Muscle layer of duodenum (tissue), 2 donors: Measurements from ENCODE around the gene C1QBP.

Source experiments
- H3K27ac ChIP-seq: one replicate; pipeline ENCODE4 v1.7.0; 2013; ENCODE audit warnings: mild to moderate bottlenecking, low read length
- H3K27me3 ChIP-seq: one replicate; pipeline ENCODE4 v1.7.0; 2013; ENCODE audit warnings: low read depth, mild to moderate bottlenecking, control low read depth, low read length
- H3K36me3 ChIP-seq, 2 donors: one replicate each; pipeline ENCODE4 v1.7.0; 2013; ENCODE audit warnings: low read length in 2 of 2, control low read depth in 1 of 2, mild to moderate bottlenecking in 1 of 2; ENCODE audit not compliant: insufficient read depth in 2 of 2, control insufficient read depth in 1 of 2
- H3K4me1 ChIP-seq, 2 donors: one replicate each; pipeline ENCODE4 v1.7.0; 2013; ENCODE audit warnings: low read length in 2 of 2, mild to moderate bottlenecking in 2 of 2, control low read depth in 1 of 2, moderate library complexity in 1 of 2; ENCODE audit not compliant: insufficient read depth in 2 of 2, control insufficient read depth in 1 of 2
- H3K4me3 ChIP-seq, 2 donors: one replicate each; pipeline ENCODE4 v1.7.0; 2013; ENCODE audit warnings: low read length in 2 of 2, low read depth in 1 of 2, mild to moderate bottlenecking in 1 of 2
- H3K9me3 ChIP-seq, 2 donors: one replicate each; pipeline ENCODE4 v1.7.0; 2013; ENCODE audit warnings: low read length in 2 of 2, control low read depth in 1 of 2, mild to moderate bottlenecking in 1 of 2; ENCODE audit not compliant: control insufficient read depth in 1 of 2
- donor health status: healthy.

The C1QBP gene, protein sequence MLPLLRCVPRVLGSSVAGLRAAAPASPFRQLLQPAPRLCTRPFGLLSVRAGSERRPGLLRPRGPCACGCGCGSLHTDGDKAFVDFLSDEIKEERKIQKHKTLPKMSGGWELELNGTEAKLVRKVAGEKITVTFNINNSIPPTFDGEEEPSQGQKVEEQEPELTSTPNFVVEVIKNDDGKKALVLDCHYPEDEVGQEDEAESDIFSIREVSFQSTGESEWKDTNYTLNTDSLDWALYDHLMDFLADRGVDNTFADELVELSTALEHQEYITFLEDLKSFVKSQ

GRCh38 chr17:5438716-5439445, at the start of gene C1QBP:
TSS of gene C1QBP (minus strand) at chr17:5439155. CDS start at chr17:5439073, 82 bp downstream.
- no peaks in the 10 kb centered on the region for H3K27me3 ChIP-seq
- H3K9me3 ChIP-seq, result no peaks in the 10 kb centered on the region
- H3K27ac ChIP-seq, result peak within 1 kb of the TSS; percentile 87
- peaks cover 33 to 38% of the 10 kb centered on the region in 2 donors for H3K36me3 ChIP-seq
- H3K4me1 ChIP-seq, result peaks cover 0 to 20% of the 10 kb centered on the region in 2 donors
- H3K4me3 ChIP-seq, result peak within 1 kb of the TSS; percentile 95

- H3K27me3 ChIP-seq, result no peaks in the 10 kb centered on the region
- H3K4me3 ChIP-seq, result no peak overlapping the region
- peaks cover 13 to 26% of the 10 kb centered on the region in 2 donors for H3K36me3 ChIP-seq
- H3K9me3 ChIP-seq, result no peaks in the 10 kb centered on the region
- H3K27ac ChIP-seq, result no peak overlapping the region
- H3K4me1 ChIP-seq, result peaks cover 9 to 30% of the 10 kb centered on the region in 2 donors
Observed at GRCh38 chr17:5488752-5489151, 49.8 kb upstream of the C1QBP start.

DNA sequence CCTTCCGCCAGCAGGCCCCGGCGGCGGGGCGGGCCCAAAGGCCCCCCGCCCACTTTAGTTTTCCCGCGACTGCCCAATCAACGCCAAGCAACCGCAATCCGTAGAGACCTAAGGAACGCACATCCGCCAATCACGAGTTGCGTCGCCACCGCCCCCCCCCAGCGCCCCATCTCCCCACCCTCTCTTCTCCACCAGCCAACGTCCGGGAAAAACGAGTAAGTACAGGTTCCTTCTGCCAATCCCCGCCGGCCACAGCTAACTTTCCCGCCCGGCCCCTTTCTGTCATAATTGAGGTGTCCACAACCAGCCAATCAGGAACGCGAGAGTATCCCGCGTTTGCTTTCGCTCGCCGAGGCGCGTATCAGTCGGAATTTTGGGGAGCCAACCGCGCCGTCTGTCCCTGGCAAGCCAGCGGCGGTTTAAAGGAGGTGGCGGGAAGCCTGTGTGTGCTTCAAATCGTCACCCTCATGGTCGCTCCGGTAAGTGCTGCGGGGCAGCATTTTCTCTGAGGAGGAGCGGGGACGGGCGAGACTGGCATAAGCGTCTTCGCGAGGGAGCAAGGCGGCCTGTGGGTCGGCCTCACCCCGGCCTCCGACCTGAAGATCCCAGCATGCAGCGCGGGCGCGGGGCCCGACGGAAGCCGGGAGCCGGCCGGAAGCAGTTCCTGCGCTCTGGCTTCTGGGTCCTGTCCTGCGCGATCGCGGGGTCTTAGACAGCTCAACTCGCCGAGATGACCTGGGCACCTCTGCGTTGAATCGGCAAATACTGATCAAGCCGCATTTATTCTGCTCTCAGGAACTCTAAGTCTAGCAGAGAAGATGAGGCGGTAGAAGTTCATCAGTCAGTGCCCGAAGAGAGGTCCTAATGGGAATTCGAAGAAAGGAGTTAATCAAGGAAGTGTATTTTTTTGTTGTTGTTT, 47.5 kb upstream of the C1QBP start, which contains the start of gene MIS12:
Gene MIS12, plus strand, starts transcription at position 361 of the 919 bp plus-strand sequence. CDS start 2,297 bp downstream, outside the sequence.
- Histone ChIP-seq H3K36me3 (peaks cover 28 to 44% of the 10 kb centered on the region in 2 donors), H3K4me1 (peaks cover 9 to 33% of the 10 kb centered on the region in 2 donors), H3K27ac (peak within 1 kb of the TSS; percentile 97), H3K4me3 (peak within 1 kb of the TSS; percentile 96 to 97), H3K9me3 (no peaks in the 10 kb centered on the region), H3K27me3 (no peaks in the 10 kb centered on the region)

GRCh38 chr17:5485270-5486205, 46.6 kb upstream of the C1QBP start, which contains the start of gene DERL2:
TSS of gene DERL2 (minus strand) at chr17:5486178. CDS start at chr17:5486161, 17 bp downstream.
- Histone ChIP-seq H3K27me3 (no peaks in the 10 kb centered on the region), H3K27ac (peak within 1 kb of the TSS; percentile 97), H3K4me3 (peak within 1 kb of the TSS; percentile 96 to 97), H3K9me3 (no peaks in the 10 kb centered on the region), H3K4me1 (peaks cover 9 to 33% of the 10 kb centered on the region in 2 donors), H3K36me3 (peaks cover 36 to 54% of the 10 kb centered on the region in 2 donors)

DNA sequence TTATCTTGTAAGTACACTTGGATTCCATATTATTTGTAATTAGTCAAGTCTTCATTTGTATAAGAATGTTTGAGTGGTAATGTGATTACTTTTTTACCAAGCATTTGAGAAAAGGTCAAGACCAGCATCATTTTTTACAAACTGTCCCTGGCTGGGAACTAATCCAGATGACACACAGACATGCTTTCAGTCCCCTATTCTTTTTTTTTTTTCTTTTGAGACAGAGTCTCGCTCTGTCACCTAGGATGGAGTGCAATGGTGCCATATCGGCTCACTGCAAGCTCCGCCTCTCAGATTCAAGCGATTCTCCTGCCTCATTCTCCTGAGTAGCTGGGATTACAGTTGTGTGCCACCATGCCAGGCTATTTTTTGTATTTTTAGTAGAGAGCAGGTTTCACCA, 42.5 kb upstream of the C1QBP start:
- Histone ChIP-seq H3K27me3 (no peaks in the 10 kb centered on the region), H3K36me3 (peaks cover 63 to 80% of the 10 kb centered on the region in 2 donors), H3K4me1 (peaks cover 9 to 20% of the 10 kb centered on the region in 2 donors), H3K4me3 (no peak overlapping the region), H3K27ac (no peak overlapping the region), H3K9me3 (no peaks in the 10 kb centered on the region)

DNA sequence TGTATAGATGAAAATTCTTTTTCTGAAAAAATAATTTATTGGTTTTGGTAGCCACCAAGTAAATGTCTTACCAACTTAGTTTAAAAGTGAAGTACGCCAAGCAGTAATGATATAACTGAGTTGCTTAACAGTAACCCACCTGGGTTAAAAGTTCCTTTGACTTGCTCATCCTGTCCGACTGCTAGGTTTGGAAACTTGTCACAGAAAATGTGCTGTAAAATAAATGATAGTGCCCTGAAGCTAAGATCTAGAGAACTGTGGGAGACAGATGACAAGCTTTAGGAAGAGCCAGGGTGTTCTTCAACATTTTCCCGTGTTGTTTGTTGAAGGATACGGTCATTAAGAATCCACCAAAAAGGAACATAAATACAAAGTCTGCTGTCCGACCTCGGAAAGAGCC, 42.0 kb upstream of the C1QBP start:
- no peaks in the 10 kb centered on the region for H3K9me3 ChIP-seq
- H3K4me1 ChIP-seq, result peaks cover 9 to 20% of the 10 kb centered on the region in 2 donors
- no peak overlapping the region for H3K4me3 ChIP-seq
- H3K27me3 ChIP-seq, result no peaks in the 10 kb centered on the region
- peaks cover 63 to 81% of the 10 kb centered on the region in 2 donors for H3K36me3 ChIP-seq
- H3K27ac ChIP-seq, result no peak overlapping the region

- Histone ChIP-seq H3K27ac (no peak overlapping the region), H3K36me3 (peaks cover 73 to 81% of the 10 kb centered on the region in 2 donors), H3K4me3 (no peak overlapping the region), H3K4me1 (peaks cover 0 to 5% of the 10 kb centered on the region in 2 donors), H3K27me3 (no peaks in the 10 kb centered on the region), H3K9me3 (no peaks in the 10 kb centered on the region)
Observed at GRCh38 chr17:5478992-5479391, 40.0 kb upstream of the C1QBP start.

DNA sequence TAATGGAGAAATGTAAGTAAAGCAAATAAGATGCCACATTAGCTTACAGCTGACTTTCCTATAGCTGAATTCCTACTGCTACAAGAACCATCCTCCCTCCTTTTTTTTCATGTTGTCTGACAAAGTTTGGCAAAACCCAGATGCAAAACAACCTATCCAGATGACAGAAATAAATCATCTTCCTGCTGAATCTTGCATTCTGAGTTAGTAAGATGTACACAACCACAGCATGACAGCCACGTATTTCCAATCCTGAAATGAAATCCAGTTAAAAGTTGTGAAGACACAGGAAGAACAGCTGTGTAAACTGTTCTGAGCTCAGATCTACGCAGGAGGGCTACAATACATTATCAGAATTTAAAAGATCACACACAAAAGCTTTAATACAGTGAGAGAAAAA, 35.0 kb upstream of the C1QBP start:
- H3K4me3 ChIP-seq, result no peak overlapping the region
- H3K9me3 ChIP-seq, result no peaks in the 10 kb centered on the region
- H3K36me3 ChIP-seq, result peaks cover 41 to 54% of the 10 kb centered on the region in 2 donors
- H3K27me3 ChIP-seq, result no peaks in the 10 kb centered on the region
- H3K4me1 ChIP-seq, result no peaks in the 10 kb centered on the region
- no peak overlapping the region for H3K27ac ChIP-seq

- no peak overlapping the region for H3K4me3 ChIP-seq
- H3K4me1 ChIP-seq, result peaks cover 0 to 3% of the 10 kb centered on the region in 2 donors
- H3K36me3 ChIP-seq, result peaks cover 27 to 40% of the 10 kb centered on the region in 2 donors
Observed at GRCh38 chr17:5472511-5472910, 33.6 kb upstream of the C1QBP start.

DNA sequence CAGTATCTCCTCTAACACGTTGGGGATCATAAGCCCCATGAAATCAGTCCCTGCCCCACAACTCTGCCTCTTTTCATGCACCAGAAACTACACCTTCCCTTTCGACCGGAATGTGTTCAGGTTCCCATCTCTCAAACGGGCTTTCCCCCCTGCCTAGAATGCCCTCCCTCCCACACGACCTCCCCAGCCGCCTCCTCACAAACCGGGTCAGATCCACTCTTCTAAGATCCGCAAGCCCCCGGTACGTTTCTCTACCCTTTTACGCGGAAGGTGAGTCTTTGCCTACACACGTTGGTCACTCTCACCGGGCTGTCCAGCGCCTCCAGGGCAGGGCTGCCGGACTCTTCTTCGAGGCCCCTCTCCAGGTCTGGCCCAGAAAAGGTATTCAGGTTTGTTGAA, 29.1 kb upstream of the C1QBP start:
- Histone ChIP-seq H3K4me1 (peaks cover 0 to 16% of the 10 kb centered on the region in 2 donors), H3K27ac (no peak overlapping the region), H3K27me3 (no peaks in the 10 kb centered on the region), H3K36me3 (peaks cover 2 to 14% of the 10 kb centered on the region in 2 donors), H3K9me3 (no peaks in the 10 kb centered on the region), H3K4me3 (peak overlapping the region; percentile 89 to 97)

More at GRCh38 chr17:5472511-5472910, 33.6 kb upstream of the C1QBP start:
- Histone ChIP-seq H3K27me3 (no peaks in the 10 kb centered on the region), H3K27ac (no peak overlapping the region), H3K9me3 (no peaks in the 10 kb centered on the region)
